ENCODE measurements around the gene C10orf67.

Gene C10orf67

DNA sequence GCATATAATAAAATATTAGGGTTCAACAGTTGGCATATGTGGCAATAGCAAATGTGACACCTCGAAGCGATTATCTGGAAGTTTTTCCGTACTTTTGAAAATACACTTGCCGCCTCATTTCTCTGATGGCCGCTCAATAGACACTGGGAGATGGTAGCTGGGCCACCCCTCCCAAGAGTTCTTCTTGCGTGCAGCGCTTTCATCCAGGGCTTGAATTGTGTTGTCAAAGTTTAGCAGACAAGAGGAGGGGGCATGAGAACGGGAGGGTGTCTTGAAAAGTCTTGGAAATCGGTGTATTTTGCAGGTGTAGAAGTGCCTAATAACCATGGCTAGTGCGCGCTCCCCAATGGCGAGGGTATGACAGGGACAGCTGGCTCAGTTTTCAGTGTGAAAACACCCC lies 144.0 kb downstream of the C10orf67 start:
- TF ChIP-seq TEAD4 (IDR thresholded peaks at IDR 0.05) (no peak), YY1 (IDR thresholded peaks at IDR 0.05; ENCODE audit: low read depth) (no peak), REST (IDR thresholded peaks at IDR 0.05; ENCODE audit: low read depth) (no peak), CEBPB (IDR thresholded peaks at IDR 0.05) (no peak), TCF12 (IDR thresholded peaks at IDR 0.05; ENCODE audit: low read depth) (no peak), EGR1 (IDR thresholded peaks at IDR 0.05) (no peak), NFIC (IDR thresholded peaks at IDR 0.05) (no peak), EP300 (IDR thresholded peaks at IDR 0.05; ENCODE audit: borderline replicate concordance) (no peak), TAF1 (IDR thresholded peaks at IDR 0.05; ENCODE audit: low read depth) (no peak), RAD21 (IDR thresholded peaks at IDR 0.05; ENCODE audit: low read depth) (no peak), ZBTB7A (IDR thresholded peaks at IDR 0.05; ENCODE audit: low read depth) (no peak)
- TF ChIP-seq, protein P1, sequence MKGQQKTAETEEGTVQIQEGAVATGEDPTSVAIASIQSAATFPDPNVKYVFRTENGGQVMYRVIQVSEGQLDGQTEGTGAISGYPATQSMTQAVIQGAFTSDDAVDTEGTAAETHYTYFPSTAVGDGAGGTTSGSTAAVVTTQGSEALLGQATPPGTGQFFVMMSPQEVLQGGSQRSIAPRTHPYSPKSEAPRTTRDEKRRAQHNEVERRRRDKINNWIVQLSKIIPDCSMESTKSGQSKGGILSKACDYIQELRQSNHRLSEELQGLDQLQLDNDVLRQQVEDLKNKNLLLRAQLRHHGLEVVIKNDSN (IDR thresholded peaks at IDR 0.05), result no peak

DNA sequence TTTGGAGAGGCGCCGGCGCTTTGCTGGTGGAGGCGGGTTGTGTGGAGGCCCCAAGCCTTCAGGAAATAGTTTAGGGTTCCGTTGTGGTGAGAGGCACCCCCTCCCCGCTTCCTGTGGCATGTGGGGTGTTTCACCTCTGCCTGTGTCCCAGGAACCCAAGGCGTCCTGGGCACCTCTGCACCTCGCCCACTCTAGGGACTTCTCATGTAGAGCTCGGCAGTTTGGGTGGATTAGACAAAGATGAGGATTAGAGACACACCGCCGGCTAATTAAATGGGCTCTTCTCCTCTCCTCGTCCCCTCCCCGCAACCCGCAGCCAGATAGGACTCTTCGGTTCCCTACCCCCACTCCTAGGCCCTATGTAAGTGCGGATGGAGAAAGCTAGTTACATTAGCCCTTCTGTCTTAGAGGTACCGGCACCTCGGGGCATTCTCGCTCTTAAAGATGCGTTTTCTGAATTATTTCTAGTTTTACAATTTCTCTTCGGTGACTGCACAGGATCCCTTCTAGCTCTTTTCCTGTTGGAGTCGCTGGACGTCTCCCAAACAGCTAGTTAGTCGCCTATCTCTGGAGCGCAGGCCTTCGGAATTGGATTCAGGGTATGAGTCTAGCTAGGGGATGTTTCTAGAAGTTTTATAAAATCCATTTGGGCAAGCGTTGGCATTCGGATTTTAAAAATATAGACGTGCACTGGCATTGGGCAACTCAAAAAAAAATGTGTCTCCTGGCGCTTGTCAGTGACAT lies 144.7 kb downstream of the C10orf67 start:
- TF ChIP-seq TAF1 (IDR thresholded peaks at IDR 0.05; ENCODE audit: low read depth) (no peak), NFIC (IDR thresholded peaks at IDR 0.05) (no peak), FOXM1 (IDR thresholded peaks at IDR 0.05; ENCODE audit: borderline replicate concordance, low read depth) (no peak), CREB1 (IDR thresholded peaks at IDR 0.05; ENCODE audit: low read depth) (no peak), EP300 (IDR thresholded peaks at IDR 0.05; ENCODE audit: borderline replicate concordance) (no peak), YY1 (IDR thresholded peaks at IDR 0.05; ENCODE audit: low read depth) (no peak), RAD21 (IDR thresholded peaks at IDR 0.05; ENCODE audit: low read depth) (no peak), MAX (IDR thresholded peaks at IDR 0.05) (no peak), TEAD4 (IDR thresholded peaks at IDR 0.05) (no peak), TCF12 (IDR thresholded peaks at IDR 0.05; ENCODE audit: low read depth) (no peak), CEBPB (IDR thresholded peaks at IDR 0.05) (no peak), EGR1 (IDR thresholded peaks at IDR 0.05) (no peak), ZBTB7A (IDR thresholded peaks at IDR 0.05; ENCODE audit: low read depth) (no peak), REST (IDR thresholded peaks at IDR 0.05; ENCODE audit: low read depth) (no peak)

- TF ChIP-seq EGR1 (IDR thresholded peaks at IDR 0.05), result no peak
- TF ChIP-seq EP300 (IDR thresholded peaks at IDR 0.05; ENCODE audit: borderline replicate concordance), result no peak
- no peak for TF ChIP-seq CREB1 (IDR thresholded peaks at IDR 0.05; ENCODE audit: low read depth)
- no peak for TF ChIP-seq TAF1 (IDR thresholded peaks at IDR 0.05; ENCODE audit: low read depth)
- TF ChIP-seq YY1 (IDR thresholded peaks at IDR 0.05; ENCODE audit: low read depth), result no peak
- TF ChIP-seq TEAD4 (IDR thresholded peaks at IDR 0.05), result no peak
- TF ChIP-seq CEBPB (IDR thresholded peaks at IDR 0.05), result no peak
- no peak for TF ChIP-seq TCF12 (IDR thresholded peaks at IDR 0.05; ENCODE audit: low read depth)
- TF ChIP-seq, protein P1 (IDR thresholded peaks at IDR 0.05), result no peak
- TF ChIP-seq REST (IDR thresholded peaks at IDR 0.05; ENCODE audit: low read depth), result no peak
- no peak for TF ChIP-seq FOXM1 (IDR thresholded peaks at IDR 0.05; ENCODE audit: borderline replicate concordance, low read depth)
- no peak for TF ChIP-seq NFIC (IDR thresholded peaks at IDR 0.05)
- no peak for TF ChIP-seq RAD21 (IDR thresholded peaks at IDR 0.05; ENCODE audit: low read depth)
- no peak for TF ChIP-seq MAX (IDR thresholded peaks at IDR 0.05)
- TF ChIP-seq ZBTB7A (IDR thresholded peaks at IDR 0.05; ENCODE audit: low read depth), result no peak
Measured at GRCh38 chr10:23198940-23199767, 145.4 kb downstream of the C10orf67 start.

Measured in Ishikawa (cell line).